NCI-H146 treated with DMSO at 0.1 percent for 48 hours (cell line): Measurements from ENCODE around the gene TMBIM6.
"Not testable (repeated sequence)": the region's sequence is repeated elsewhere in the genome, so short reads cannot be mapped to it uniquely, and the experiment has no call there.

ENCODE experiments used
- DNase-seq: peaks from one replicate; lab custom pipeline; 2025; ENCODE audit not compliant: unreplicated experiment; lab: John Stamatoyannopoulos, UW

Gene TMBIM6

GRCh38 chr12:49776413-49776812 lies 35.1 kb downstream of the TMBIM6 start:
- DNase-seq = peak; percentile 65

- DNase-seq = no peak
These were observed 35.5 kb downstream of the TMBIM6 start for GRCh38 chr12:49776858-49777257.

- DNase-seq = no peak
These were observed 36.0 kb downstream of the TMBIM6 start for GRCh38 chr12:49777341-49777740.

GRCh38 chr12:49777800-49778748 lies 36.7 kb downstream of the TMBIM6 start:
- DNase-seq = peak; percentile 40

- DNase-seq = no peak
These were observed 38.2 kb downstream of the TMBIM6 start for GRCh38 chr12:49779581-49779980.

- not testable (repeated sequence) for DNase-seq
These were observed 39.6 kb downstream of the TMBIM6 start for GRCh38 chr12:49780914-49781313.

- no peak for DNase-seq
These were observed 42.7 kb downstream of the TMBIM6 start for GRCh38 chr12:49783917-49784676.

GRCh38 chr12:49784756-49785409 lies 43.5 kb downstream of the TMBIM6 start:
- no peak for DNase-seq

- no peak for DNase-seq
These were observed 46.3 kb downstream of the TMBIM6 start for GRCh38 chr12:49787672-49788071.

GRCh38 chr12:49789992-49790391 lies 48.6 kb downstream of the TMBIM6 start:
- peak; percentile 91 for DNase-seq

GRCh38 chr12:49790741-49791555 lies 49.6 kb downstream of the TMBIM6 start:
- DNase-seq = no peak

- DNase-seq = no peak
These were observed 50.3 kb downstream of the TMBIM6 start for GRCh38 chr12:49791700-49792099.

- DNase-seq = no peak
These were observed 51.0 kb downstream of the TMBIM6 start for GRCh38 chr12:49792181-49792970.

GRCh38 chr12:49792976-49793580 lies 51.7 kb downstream of the TMBIM6 start:
- no peak for DNase-seq

- DNase-seq = no peak
These were observed 52.3 kb downstream of the TMBIM6 start for GRCh38 chr12:49793620-49794019.

GRCh38 chr12:49794021-49794420 lies 52.7 kb downstream of the TMBIM6 start:
- DNase-seq = no peak

GRCh38 chr12:49794811-49795653 lies 53.7 kb downstream of the TMBIM6 start:
- DNase-seq = no peak

GRCh38 chr12:49795654-49796105 lies 54.3 kb downstream of the TMBIM6 start:
- DNase-seq = no peak
